Glomerular visceral epithelial cell (primary cell): ENCODE results near the gene C5.

Experiments used
- DNase-seq: peaks from one replicate; pipeline ENCODE4 v3.0.0-alpha.2; 2016; ENCODE audit errors: extremely low spot score

The C5 gene

GRCh38 chr9:120911295-120911837 is 138.7 kb downstream of the C5 start:
- no peak for DNase-seq

- DNase-seq = no peak
Measured at GRCh38 chr9:120910643-120911042, 139.4 kb downstream of the C5 start.

GRCh38 chr9:120909904-120910303 is 140.2 kb downstream of the C5 start:
- DNase-seq = peak; percentile 74

- DNase-seq = no peak
Measured at GRCh38 chr9:120905315-120906164, 144.5 kb downstream of the C5 start.

- no peak for DNase-seq
Measured at GRCh38 chr9:120904978-120905301, 145.1 kb downstream of the C5 start.

GRCh38 chr9:120904061-120904977 is 145.8 kb downstream of the C5 start:
- DNase-seq = no peak

GRCh38 chr9:120902569-120903535 is 147.2 kb downstream of the C5 start:
- no peak for DNase-seq
